Measurements from ENCODE around the gene CDH4. TPM values are rescaled to one million over a fixed set of nuclear protein-coding genes. Genes with fewer than 3 reads are reported as not detected.

Gene CDH4
- total and polyA plus RNA-seq, 2 of the 8 experiments (the other 6 are each of a cell fraction or from before 2014, with no cell fraction given) = 4.3 to 7.9 TPM

GRCh38 chr20:61832181-61832580, 580.1 kb downstream of the CDH4 start:
- ChIA-PET POLR2A (ENCODE audit: partially characterized antibody) (no interaction called here), CTCF (ENCODE audit: partially characterized antibody) (no interaction called here)
- H4K8ac ChIP-seq (ENCODE audit: extremely low read depth, insufficient read depth, low read length) = no peak overlapping the region
- no peak for TF ChIP-seq TBP (IDR thresholded peaks at IDR 0.05; ENCODE audit: low read depth, low read length)
- TF ChIP-seq NRF1 (IDR thresholded peaks at IDR 0.05; ENCODE audit: low read depth, low read length) = no peak
- no peak overlapping the region for H3K4me3 ChIP-seq (ENCODE audit: extremely low read depth in 1 of 4, insufficient read depth in 2 of 4, low read depth in 3 of 4, low read length in 4 of 4)
- DNase-seq (ENCODE audit: low read depth in 1 of 2, low spot score in 2 of 2) (no peak), FAIRE-seq (no peak)
- H3K4ac ChIP-seq (replicated peaks; ENCODE audit: insufficient read length, low read depth, low read length) = no peak overlapping the region
- H3K18ac ChIP-seq (ENCODE audit: extremely low read depth, low read length) = no peak overlapping the region
- no peak overlapping the region for H2BK15ac ChIP-seq (ENCODE audit: low read length)
- H4K20me1 ChIP-seq (replicated peaks in 1 of 2; ENCODE audit: control insufficient read depth in 1 of 2, insufficient read depth in 2 of 2, low read length in 2 of 2) = no peaks in the 10 kb centered on the region
- H3K56ac ChIP-seq (replicated peaks; ENCODE audit: insufficient read length, low read depth, low read length) = no peak overlapping the region
- no peaks in the 10 kb centered on the region for H3K4me1 ChIP-seq (replicated peaks in 1 of 4; ENCODE audit: control insufficient read depth in 3 of 4, insufficient read depth in 4 of 4, low read length in 3 of 4)
- no peak overlapping the region for H3K14ac ChIP-seq (ENCODE audit: insufficient read length)
- H3K27me3 ChIP-seq (replicated peaks in 1 of 4; ENCODE audit: control insufficient read depth in 3 of 4, extremely low read depth in 1 of 4, insufficient read depth in 3 of 4, low read length in 3 of 4) = no peaks in the 10 kb centered on the region; a peak in 2 of 7 replicates
- H2BK120ac ChIP-seq (replicated peaks; ENCODE audit: low read depth, low read length) = no peak overlapping the region
- H3K23me2 ChIP-seq (ENCODE audit: low read depth, low read length) = no peaks in the 10 kb centered on the region
- H2BK5ac ChIP-seq (ENCODE audit: low read depth, low read length) = no peak overlapping the region
- H3K9me3 ChIP-seq (ENCODE audit: insufficient read depth in 2 of 2, low read depth in 1 of 2, low read length in 1 of 2) = peaks cover 11 to 12% of the 10 kb centered on the region in 2 experiments; a peak in 3 of 4 replicates
- no peaks in the 10 kb centered on the region for H3K79me2 ChIP-seq (ENCODE audit: control insufficient read depth in 1 of 2, insufficient read depth in 2 of 2, low read length in 2 of 2)
- no peak overlapping the region for H4K5ac ChIP-seq (ENCODE audit: insufficient read length, low read depth, low read length)
- no peak overlapping the region for H2AK5ac ChIP-seq (ENCODE audit: low read depth, low read length)
- H3K4me2 ChIP-seq (ENCODE audit: insufficient read depth in 1 of 2, low read depth in 2 of 2, low read length in 2 of 2) = no peak overlapping the region
- WGBS, 2 experiments (ENCODE audit: extremely low coverage in 1 of 2, insufficient coverage in 1 of 2, insufficient read length in 1 of 2, insufficient replicate concordance in 2 of 2, low coverage in 1 of 2, low lambda C conversion rate in 2 of 2, missing lambda C conversion rate in 1 of 2) = 85% methylated on average over 2 of the region's 2 CpGs; no CpG with 5 or more reads in 1 of the 2 experiments
- H3K36me3 ChIP-seq (ENCODE audit: control insufficient read depth in 2 of 4, insufficient read depth in 4 of 4, low read length in 3 of 4) = no peaks in the 10 kb centered on the region
- no peak overlapping the region for H3K9ac ChIP-seq (replicated peaks in 1 of 4; ENCODE audit: extremely low read depth in 1 of 4, low read depth in 3 of 4, low read length in 3 of 4)
- no peak overlapping the region for H2BK20ac ChIP-seq (ENCODE audit: low read length)
- no peak overlapping the region for H2BK12ac ChIP-seq (ENCODE audit: low read depth, low read length)
- no peak overlapping the region for H4K91ac ChIP-seq (replicated peaks; ENCODE audit: insufficient read length, low read length)
- no peak overlapping the region for H3K23ac ChIP-seq (ENCODE audit: insufficient read length)
- H3K27ac ChIP-seq (ENCODE audit: low read depth, low read length) = no peak overlapping the region
- H3K79me1 ChIP-seq (ENCODE audit: low read depth, low read length) = no peaks in the 10 kb centered on the region
- H2AFZ ChIP-seq (ENCODE audit: low read length) = no peak overlapping the region

Measured in H1 (cell line).